Measurements from ENCODE around the gene RNF8. TPM values are rescaled to one million over a fixed set of nuclear protein-coding genes. Genes with fewer than 3 reads are reported as not detected.

Gene RNF8
- total and polyA plus RNA-seq, 10 of the 15 experiments (the other 5 are each of a cell fraction or from before 2014, with no cell fraction given): 7.8 to 30.2 (median 23.3) TPM

- peak overlapping the region; percentile 83 for H3K4me2 ChIP-seq (ENCODE audit: control insufficient read depth, insufficient read depth)
- TSS peak; percentile 48 for BruUV-seq (replicated peaks)
- H3K79me2 ChIP-seq (ENCODE audit: control insufficient read depth, insufficient read depth, low read length): peaks cover 46% of the 10 kb centered on the region
- no peaks in the 10 kb centered on the region for H3K27me3 ChIP-seq (replicated peaks in 1 of 2; ENCODE audit: control insufficient read depth in 2 of 2, insufficient read depth in 2 of 2, low read length in 1 of 2)
- ChIA-PET POLR2A (interaction anchor here (0.5 to 2.3 kb wide), 12 partner anchors 9 to 132 kb away, joined by 3 to 11 read pairs (median 3); partner anchors contain the start of gene RNF8), RAD21 (ENCODE audit: unreplicated experiment) (interaction anchor here (0.7 to 2.6 kb wide), 9 partner anchors 20 to 132 kb away, joined by 3 to 12 read pairs (median 4); no protein-coding TSS in a partner anchor), CTCF (interaction anchor here (0.9 to 2.0 kb wide), 13 partner anchors 10 to 1060 kb away, joined by 3 to 8 read pairs (median 3); no protein-coding TSS in a partner anchor), SMC1A (ENCODE audit: uncharacterized antibody, unreplicated experiment) (interaction anchor here (0.8 to 2.4 kb wide), 16 partner anchors 8 to 132 kb away, joined by 3 to 10 read pairs (median 4); no protein-coding TSS in a partner anchor)
- H3K36me3 ChIP-seq (ENCODE audit: control insufficient read depth in 2 of 2, insufficient read depth in 2 of 2, low read length in 1 of 2): peaks cover 2 to 17% of the 10 kb centered on the region in 2 experiments; a peak in 2 of 4 replicates
- H3K9ac ChIP-seq (ENCODE audit: control insufficient read depth, insufficient read depth, low read length): peak overlapping the region; percentile 94
- in situ Hi-C loops (cut with MboI): no loop called here
- TF ChIP-seq SIN3A (IDR thresholded peaks at IDR 0.05; ENCODE audit: low read depth, low read length) (peak; percentile 73; the same call in 1 of the 2 replicates), RELB (IDR thresholded peaks at IDR 0.05; ENCODE audit: low read depth) (peak; percentile 62; the same call in 1 of the 2 replicates), TAF1 (IDR thresholded peaks at IDR 0.05; ENCODE audit: borderline replicate concordance, low read depth, low read length) (peak; percentile 15; the same call in 1 of the 2 replicates), SP1 (IDR thresholded peaks at IDR 0.05; ENCODE audit: low read depth, low read length) (peak; percentile 3), MXI1 (IDR thresholded peaks at IDR 0.05; ENCODE audit: low read depth, low read length) (0 out of 2 replicates have a peak, but pooled peaks have one; percentile 9), ZNF207 (IDR thresholded peaks at IDR 0.05; ENCODE audit: borderline replicate concordance) (no peak), CBFB (IDR thresholded peaks at IDR 0.05; ENCODE audit: low read depth) (0 out of 2 replicates have a peak, but pooled peaks have one; percentile 42), POLR2A (IDR thresholded peaks at IDR 0.05; ENCODE audit: low read depth, low read length) (peak; percentile 19), CREM (IDR thresholded peaks at IDR 0.05; ENCODE audit: low read depth) (0 out of 2 replicates have a peak, but pooled peaks have one; percentile 32), PAX5 (IDR thresholded peaks at IDR 0.05; ENCODE audit: borderline replicate concordance, low read depth, low read length) (0 out of 2 replicates have a peak, but pooled peaks have one; percentile 6), ATF7 (IDR thresholded peaks at IDR 0.05; ENCODE audit: low read depth) (no peak), FOS (IDR thresholded peaks at IDR 0.05; ENCODE audit: borderline replicate concordance, extremely low read depth, insufficient read length) (no peak), RUNX3 (IDR thresholded peaks at IDR 0.05; ENCODE audit: low read length) (peak; percentile 46; the same call in 1 of the 2 replicates), TCF7 (IDR thresholded peaks at IDR 0.05; ENCODE audit: borderline replicate concordance) (no peak), POLR2AphosphoS5 (IDR thresholded peaks at IDR 0.05; ENCODE audit: low read length) (peak; percentile 72), MLLT1 (IDR thresholded peaks at IDR 0.05) (0 out of 2 replicates have a peak, but pooled peaks have one; percentile 38)
- TF ChIP-seq, protein P1, sequence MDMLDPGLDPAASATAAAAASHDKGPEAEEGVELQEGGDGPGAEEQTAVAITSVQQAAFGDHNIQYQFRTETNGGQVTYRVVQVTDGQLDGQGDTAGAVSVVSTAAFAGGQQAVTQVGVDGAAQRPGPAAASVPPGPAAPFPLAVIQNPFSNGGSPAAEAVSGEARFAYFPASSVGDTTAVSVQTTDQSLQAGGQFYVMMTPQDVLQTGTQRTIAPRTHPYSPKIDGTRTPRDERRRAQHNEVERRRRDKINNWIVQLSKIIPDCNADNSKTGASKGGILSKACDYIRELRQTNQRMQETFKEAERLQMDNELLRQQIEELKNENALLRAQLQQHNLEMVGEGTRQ (IDR thresholded peaks at IDR 0.05; ENCODE audit: borderline replicate concordance, low read depth, low read length): no peak
- H3K9me3 ChIP-seq (replicated peaks; ENCODE audit: control insufficient read depth, insufficient read depth, low read length): no peaks in the 10 kb centered on the region
- intact Hi-C loops (cut with micrococcal nuclease; ENCODE audit: unreplicated experiment): loop anchor here (5.0 kb wide), 1 partner anchor 124 kb away; no protein-coding TSS in a partner anchor
- 0% methylated on average over 13 of the region's 13 CpGs for WGBS (ENCODE audit: insufficient coverage, insufficient replicate concordance, low lambda C conversion rate, missing lambda C conversion rate)
- peak overlapping the region; percentile 97 for H3K4me3 ChIP-seq
- H2AFZ ChIP-seq (ENCODE audit: control insufficient read depth, low read depth, low read length): peak overlapping the region; percentile 49
- FAIRE-seq (no peak), DNase-seq (ENCODE audit: low read depth, low spot score) (peak; percentile 31), ATAC-seq (peak; percentile 66)
- no peaks in the 10 kb centered on the region for H4K20me1 ChIP-seq (ENCODE audit: control insufficient read depth, insufficient read depth)
- peak overlapping the region; percentile 94 for H3K27ac ChIP-seq (ENCODE audit: control insufficient read depth, insufficient read depth)
- H3K4me1 ChIP-seq (ENCODE audit: control insufficient read depth, insufficient read depth, low read length): peaks cover 5% of the 10 kb centered on the region
Measured at GRCh38 chr6:37433657-37434271, 80.0 kb downstream of the RNF8 start.

All from GM12878 (cell line).